Articular chondrocyte of knee joint (primary cell): ENCODE results near the gene LGALS16. TPM values are rescaled to one million over a fixed set of nuclear protein-coding genes. Genes with fewer than 3 reads are reported as not detected.

Experiments
- small RNA-seq: library from RNA; depleted of rRNA; stranded (forward); fragments of <200 nt; gene quantifications from one replicate; pipeline ENCODE3, GENCODE V24; 2012
- total RNA-seq: library from RNA; depleted of rRNA; stranded (reverse); fragments of >200 nt; gene quantifications from 2 replicates; pipeline ENCODE4 v1.2.3, GENCODE V29; 2012

LGALS16 gene, protein sequence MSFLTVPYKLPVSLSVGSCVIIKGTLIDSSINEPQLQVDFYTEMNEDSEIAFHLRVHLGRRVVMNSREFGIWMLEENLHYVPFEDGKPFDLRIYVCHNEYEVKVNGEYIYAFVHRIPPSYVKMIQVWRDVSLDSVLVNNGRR
- not detected in 2 replicates for total RNA-seq

GRCh38 chr19:39655613-39656012, at the start of gene LGALS16:
TSS of gene LGALS16 (plus strand) at chr19:39655913. CDS start at chr19:39655962, 49 bp downstream.

GRCh38 chr19:39704181-39705044, 48.7 kb downstream of the LGALS16 start, which contains the start of gene LGALS14:
TSS of gene LGALS14 (plus strand) at chr19:39704481. CDS start at chr19:39704529, 48 bp downstream.

Small RNAs within 50 kb of the gene (small RNA-seq; reads per million reads assigned to genes)
- gene AC005176.2 (not detected), gene RPS29P27 (not detected), gene RPS29P30 (not detected)

Other genes with a start within 250 kb of the LGALS16 start
- gene ZFP36, start 249.1 kb upstream of the LGALS16 start, total RNA-seq, result 14.2 and 24.2 TPM in 2 replicates
- 8.8 and 11.6 TPM in 2 replicates for gene PLEKHG2, start 243.2 kb upstream of the LGALS16 start, total RNA-seq
- gene RPS16, start 220.0 kb upstream of the LGALS16 start, total RNA-seq, result 92.2 and 134 TPM in 2 replicates
- gene SUPT5H, start 210.3 kb upstream of the LGALS16 start, total RNA-seq, result 74.3 and 98.4 TPM in 2 replicates
- gene TIMM50, start 175.1 kb upstream of the LGALS16 start, total RNA-seq, result 39.0 and 39.7 TPM in 2 replicates
- gene DLL3, start 157.0 kb upstream of the LGALS16 start, total RNA-seq, result 0.11 and 0.13 TPM in 2 replicates
- gene SELENOV, start 140.8 kb upstream of the LGALS16 start, total RNA-seq, result not detected in 2 replicates
- 2.8 and 3.3 TPM in 2 replicates for gene EID2B, start 123.1 kb upstream of the LGALS16 start, total RNA-seq
- 8.5 and 9.8 TPM in 2 replicates for gene EID2, start 115.8 kb upstream of the LGALS16 start, total RNA-seq
- not detected in 2 replicates for gene LGALS13, start 53.4 kb upstream of the LGALS16 start, total RNA-seq
- not detected in 2 replicates for gene LGALS14, start 48.6 kb downstream of the LGALS16 start, total RNA-seq
- gene CLC, start 82.1 kb downstream of the LGALS16 start, total RNA-seq, result not detected in 2 replicates
- not detected in 2 replicates for gene LEUTX, start 122.9 kb downstream of the LGALS16 start, total RNA-seq
- gene DYRK1B, start 178.2 kb downstream of the LGALS16 start, total RNA-seq, result 9.5 and 13.5 TPM in 2 replicates
- gene FBL, start 190.5 kb downstream of the LGALS16 start, total RNA-seq, result 93.7 and 120 TPM in 2 replicates